NK-92 (cell line): ENCODE measurements around the gene VEGFC.

Experiments
- DNase-seq: peaks from one replicate; lab custom pipeline; 2025; ENCODE audit not compliant: unreplicated experiment; lab: John Stamatoyannopoulos, UW

VEGFC gene

DNA sequence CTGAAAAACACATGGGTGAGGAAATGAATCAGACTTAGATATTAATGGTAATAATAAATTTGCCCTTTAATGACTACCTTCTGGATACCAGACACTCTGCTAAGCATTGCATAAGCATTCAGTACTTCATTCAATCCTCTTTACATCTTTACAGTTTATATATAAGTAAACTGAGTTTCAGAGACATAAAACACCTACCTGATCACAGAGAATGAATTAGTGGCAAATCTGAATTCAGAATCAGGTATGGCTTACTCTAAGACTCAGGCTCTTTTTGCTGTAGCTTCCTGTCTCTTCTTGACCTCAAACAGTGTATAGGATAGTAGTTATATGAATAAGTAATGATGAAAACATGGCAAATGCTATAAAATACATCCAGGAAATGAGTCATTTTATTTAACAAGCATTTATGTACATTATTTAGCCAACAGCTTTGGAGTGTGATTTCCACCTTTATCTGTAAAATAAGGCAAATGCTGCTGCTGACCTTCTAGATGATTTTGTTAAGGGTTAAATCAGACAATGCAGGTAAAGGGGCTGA, 83.9 kb downstream of the VEGFC start:
- no peak for DNase-seq

DNA sequence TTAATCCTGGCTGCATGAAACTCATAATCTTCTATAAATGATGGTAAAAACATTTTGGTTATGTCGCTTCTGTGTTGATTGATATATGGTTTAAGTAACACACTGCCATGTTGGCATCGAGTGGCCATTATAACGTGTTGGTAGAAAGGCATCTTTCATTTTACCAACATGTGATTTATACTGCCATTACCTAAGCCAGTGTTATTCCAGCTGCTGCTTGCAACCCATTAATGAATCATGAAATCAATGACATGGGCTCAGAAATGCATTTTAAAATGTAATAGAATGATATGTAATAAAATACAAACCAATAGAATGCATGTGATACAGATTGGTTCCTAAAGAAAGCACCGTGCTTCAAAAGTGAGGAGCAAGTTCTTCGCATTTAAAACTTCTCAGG, 102.0 kb downstream of the VEGFC start:
- DNase-seq, result no peak

DNA sequence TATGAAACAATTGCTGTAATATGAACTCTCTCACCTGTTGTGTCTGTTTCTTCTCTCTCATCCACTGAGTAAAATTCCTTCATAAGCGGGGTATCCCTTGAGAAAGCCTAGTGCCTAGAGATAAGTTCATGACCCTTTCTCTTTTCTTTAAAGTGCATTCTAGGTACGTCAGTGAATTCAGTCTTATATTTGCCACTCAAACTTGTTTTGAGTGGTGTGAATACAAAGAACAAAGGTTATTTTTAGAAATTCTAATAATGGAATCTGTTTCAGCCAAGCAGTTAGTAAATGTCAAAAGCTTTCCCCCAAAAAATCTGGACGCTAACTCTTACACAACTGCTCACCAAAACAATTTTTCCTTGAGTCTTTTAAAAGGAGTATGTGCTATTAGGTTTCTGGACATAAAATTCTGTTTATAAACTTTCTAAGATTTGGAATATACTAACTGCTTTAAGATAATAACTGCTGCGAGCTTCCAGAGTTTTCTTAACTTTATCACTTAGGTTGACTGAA, 112.0 kb downstream of the VEGFC start:
- no peak for DNase-seq

DNA sequence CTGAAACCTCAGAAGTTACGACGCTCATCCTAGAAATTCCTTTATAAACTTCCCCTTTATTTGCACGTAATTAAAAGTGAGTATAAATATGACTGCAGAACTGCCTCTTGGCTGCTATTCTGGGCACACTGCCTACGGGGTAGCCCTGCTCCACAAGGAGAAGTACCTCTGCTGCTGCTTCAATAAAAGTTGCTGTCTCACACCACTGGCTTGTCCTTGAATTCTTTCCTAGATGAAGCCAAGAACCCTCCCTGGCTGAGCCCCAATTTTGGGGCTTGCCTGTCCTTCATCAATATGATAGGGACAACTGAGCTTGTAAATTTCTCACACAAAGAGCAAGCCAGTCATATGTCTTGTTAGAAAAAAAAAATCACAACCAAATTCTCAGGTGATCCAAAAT, 115.8 kb downstream of the VEGFC start:
- DNase-seq, result no peak

DNA sequence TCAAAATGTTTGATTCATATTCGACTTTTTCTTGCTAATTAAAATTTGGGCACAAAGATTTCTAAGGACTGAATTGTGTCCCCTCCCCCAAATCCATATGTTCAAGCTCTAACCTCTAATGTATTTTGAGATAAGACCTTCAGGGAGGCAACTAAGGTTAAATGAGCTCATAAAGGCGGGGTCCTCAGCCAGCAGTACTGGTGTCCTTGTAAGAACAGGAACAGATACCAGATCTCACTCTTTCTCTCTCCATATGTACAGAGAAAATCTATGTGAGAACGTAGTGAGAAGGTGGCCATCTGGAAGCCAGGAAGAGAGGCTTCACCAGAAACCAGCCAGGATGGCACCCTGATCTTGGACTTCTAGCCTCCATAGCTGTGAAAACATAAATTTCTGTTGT, 116.9 kb downstream of the VEGFC start:
- DNase-seq, result no peak

DNA sequence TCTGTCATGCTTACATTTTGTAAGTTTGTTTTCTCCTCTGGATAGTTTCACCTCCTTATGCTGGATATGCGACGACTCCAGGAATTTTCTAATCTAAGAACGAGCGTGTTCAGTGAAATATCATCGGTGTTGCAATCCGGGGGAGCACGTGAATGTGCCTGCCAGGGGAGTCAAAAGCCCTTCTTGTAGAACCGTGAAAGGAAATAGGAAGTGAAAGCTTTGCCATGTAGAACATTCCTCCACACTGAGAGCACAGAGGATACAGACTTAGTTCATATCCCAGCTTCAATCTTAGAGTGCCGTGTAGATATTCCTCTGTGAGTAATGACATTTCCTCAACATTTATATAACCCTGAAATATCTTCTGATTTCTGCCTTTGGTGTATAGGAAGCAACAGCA, 121.2 kb downstream of the VEGFC start:
- no peak for DNase-seq

DNA sequence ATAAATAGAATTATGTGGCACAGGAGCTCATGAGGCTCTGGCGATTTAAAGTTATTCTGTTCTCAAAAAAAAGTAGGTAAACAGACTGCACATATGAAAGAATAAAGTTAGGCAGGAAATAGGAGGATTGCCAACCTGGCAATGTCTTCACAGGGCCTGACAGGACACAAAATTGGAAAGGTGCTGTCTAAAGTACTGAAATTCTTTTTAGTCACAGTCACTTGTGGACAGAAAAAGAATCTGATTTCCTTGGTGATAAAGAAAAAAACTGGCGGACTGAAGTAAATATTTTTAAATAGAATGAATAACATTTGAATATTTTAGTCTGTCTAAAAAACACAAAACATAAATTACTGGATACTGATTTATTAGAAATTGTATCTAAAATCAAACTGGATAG, 124.4 kb downstream of the VEGFC start:
- no peak for DNase-seq

DNA sequence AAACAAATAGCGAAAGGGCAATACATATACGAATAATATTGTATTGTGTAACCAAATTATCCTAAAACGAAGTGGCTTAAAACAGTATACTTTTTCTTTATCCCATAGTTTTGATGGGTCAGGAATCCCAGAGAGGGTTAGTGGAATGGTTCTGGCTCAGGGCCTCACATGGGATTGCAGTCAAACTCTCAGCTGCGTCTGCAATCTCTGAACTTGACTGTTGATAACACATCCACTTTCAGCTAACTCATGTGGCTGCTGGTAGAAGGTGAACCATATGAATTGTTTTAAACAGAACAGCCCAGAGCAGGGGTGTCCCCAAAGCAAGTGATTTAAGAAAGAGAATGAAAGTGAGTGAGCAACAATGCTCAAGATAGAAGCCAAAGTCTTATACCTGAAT, 127.8 kb downstream of the VEGFC start:
- no peak for DNase-seq

DNA sequence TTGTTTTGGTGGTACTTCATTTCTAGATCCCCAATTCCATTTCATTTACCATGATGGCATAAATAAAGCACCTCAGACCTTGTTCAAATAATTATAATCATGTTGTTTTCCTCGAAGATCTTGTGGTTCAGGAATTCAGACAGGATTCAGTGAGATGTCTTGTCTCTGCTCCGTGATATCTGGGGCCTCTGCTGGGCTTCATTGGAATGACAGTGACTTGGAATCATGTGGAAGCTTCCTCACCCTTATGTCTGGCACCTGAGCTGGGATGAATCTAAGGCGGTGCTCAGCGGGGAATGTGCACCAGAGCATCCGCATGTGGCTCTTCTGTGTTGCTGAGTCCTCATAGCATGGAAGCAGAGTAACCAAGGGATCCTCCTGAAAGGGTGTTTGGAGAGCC, 132.2 kb downstream of the VEGFC start:
- no peak for DNase-seq

DNA sequence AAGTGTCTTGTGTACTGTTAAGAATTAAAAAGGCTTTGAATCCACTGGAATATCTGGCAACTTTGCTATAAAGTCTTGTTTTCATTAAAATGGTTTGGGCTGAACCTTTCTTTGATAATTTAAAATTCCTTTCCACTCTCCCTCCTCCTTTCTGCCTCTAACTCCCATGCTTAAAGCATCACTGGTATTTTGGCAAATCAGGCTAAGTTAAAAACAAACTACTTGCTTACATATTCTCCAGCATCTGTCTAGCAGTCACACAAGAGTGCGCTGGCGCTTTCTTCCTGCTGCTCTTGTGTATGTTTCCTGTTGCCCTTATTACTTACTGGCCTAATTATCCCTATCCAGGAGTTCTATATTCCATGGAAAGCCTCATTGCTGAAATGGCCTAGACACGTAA, 136.6 kb downstream of the VEGFC start:
- DNase-seq, result no peak

DNA sequence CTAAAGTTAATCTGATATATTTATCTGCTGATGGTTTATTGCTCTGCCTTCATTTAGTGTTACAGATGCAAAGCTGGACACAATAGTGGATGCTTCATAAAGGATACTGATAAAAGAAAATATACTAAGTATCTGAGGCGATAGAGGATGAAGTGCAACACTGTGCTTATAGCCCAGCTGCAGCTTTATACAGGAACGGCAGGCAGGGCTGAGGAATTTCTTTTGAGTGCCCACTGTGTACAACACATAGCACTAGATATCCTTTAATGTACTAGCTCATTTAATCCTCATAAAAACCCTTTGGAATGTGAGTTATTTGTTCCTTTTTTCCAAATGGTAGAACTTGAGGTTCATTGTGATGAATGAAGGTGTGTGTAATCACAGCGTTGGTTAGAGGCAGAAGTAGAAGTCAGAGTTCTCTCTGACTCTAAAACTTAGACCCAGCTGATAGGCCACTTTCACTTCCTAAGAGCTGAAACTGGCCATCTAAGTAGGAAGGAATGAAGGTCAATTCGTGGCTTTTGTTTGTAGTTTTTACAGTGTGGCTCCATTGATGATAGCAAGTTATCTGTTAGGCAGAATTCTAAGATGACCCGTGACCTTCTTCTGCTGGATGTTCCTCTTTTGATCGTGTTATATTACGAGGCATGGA, 138.0 kb downstream of the VEGFC start:
- DNase-seq, result no peak

DNA sequence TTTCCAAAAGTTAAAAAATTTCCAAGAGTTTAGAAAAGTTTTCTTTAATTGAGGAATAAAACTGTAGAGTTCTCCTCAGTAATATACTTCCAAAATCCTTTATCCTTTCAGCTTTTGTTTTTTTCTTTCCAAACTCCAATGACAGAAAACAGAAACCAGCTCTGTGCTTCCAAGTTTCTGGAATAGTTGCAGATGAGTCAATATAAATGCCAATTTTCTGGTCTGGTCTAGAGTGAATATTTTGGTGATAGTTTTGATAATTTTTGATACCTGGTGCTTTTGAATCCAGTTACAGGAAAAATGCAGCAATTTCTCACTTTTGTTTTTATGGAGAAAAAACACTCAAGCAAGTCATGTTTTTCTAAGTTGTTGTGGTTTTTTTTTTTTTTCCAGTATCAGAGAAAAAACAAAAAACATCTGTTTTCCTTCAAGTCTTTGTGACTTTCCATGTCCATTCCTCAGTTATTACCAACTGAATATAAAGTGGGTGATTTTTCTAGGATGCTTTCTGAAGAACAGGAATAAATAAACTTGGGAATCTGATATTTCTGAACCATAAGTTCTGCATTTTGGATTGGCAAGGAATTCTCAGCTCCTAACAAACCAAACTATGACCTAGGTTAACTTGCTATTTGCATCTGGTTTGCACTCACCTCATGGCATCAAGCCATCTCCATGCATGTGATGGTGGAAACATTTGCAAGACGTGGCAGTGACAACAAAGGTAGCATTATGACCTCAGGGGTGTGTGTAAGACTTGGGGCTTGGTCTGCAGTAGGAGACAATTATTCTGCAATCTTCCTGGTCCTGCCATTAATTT, 139.1 kb downstream of the VEGFC start:
- no peak for DNase-seq

DNA sequence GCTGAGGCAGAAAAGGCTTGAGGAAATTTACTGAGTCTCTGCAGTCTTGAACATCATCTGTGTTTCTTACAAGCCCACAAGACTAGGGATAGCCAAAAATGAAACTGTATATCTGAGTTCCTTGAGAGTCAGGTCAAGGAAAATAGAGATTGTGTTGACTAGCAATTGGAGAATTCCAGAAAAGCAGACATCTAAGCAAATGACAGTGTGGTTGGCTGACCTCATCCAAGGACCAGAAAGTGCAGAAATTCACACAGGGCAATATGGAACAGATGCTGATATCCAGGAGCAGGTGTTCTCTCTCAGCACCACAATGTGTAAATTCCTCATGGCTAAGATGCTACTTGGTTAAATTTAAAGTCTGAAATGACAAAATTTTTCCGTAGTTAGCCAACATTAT, 146.4 kb downstream of the VEGFC start:
- DNase-seq, result no peak

DNA sequence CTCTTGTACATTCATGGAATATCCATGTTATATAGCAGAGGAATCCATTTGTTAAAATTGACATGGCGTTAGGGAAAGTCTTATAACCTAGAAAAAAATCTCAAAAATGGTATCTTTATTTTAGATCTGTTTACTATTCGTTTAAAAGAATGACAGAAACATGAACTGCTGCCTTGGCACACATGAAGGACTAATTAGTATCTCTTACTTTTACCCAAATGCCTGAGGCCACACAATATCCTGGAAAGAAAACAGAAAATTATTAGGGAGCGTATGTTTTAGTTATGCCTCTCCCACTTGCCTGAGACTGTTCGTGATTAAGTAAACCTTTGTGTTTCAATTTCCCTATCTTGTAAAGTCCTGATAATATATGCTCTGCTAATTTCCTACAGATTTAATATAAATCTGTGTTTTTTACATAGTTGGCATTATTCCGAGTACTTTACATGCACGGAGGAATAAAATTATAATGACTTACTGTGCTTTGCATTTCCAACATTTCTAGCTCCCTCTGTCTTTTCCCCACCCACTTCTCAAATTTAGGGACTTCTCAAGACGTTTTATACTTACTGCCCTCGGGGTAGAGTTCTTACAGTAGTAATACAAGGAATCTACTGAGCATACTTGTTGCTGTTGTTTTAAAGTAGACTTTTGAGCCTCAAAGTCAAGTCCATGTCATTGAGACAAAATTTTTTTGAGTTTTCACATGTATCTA, 147.3 kb downstream of the VEGFC start:
- DNase-seq, result no peak

DNA sequence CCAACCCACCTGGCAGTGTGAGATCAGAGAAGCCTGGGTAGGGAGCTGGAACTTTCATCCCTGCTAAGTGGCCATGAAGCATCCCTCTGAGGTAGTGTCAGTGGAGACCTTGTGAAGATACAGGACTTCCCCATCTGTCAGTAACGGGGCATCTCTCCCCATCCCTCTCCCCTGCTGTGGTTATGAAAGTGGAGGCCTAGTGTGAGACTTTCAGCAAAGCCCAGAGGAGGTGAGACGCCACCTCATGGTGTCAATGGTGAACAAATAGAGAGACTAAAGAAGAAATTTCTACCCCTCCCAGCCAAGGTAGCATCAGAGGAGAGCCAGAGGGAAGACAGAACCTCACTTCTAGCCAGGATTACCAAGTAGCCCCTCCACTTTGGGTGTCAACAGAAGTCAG, 150.2 kb downstream of the VEGFC start:
- no peak for DNase-seq

DNA sequence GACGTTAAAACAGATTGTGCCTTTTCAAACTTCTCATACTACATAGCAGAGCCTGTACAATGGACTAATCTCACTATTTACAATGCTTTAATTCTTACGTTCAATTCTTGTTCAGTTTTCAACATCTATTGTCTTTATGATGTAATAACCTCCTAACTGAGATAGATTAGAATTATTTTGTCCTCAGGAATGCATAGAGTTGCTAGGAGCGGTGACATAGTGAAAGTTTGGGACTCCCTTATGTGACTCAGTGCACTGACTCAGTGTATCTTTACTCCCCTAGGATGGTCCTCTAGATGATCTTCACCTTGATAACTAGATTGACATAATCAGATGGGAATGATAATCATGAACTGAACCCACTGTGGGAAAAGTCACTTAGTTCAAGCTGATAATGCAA, 151.5 kb downstream of the VEGFC start:
- DNase-seq, result no peak

DNA sequence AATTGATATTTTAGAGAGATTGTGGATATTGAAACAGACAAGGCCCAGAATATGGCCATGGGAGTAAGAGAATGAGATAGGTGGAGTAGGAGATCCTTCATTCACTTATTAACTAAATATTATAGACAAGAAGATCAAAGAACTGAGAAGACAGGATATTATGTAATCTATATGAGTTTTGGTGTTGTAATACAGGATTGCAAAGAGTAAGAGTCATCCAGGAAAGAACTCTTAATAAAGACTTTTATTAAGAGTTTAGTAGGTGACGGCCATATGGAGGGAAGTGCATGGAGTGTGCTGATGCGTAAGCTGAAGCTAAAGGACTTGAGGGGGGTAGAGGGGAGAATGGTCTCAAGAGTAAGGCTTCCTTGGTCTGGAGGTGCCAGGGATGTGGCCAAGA, 153.7 kb downstream of the VEGFC start:
- DNase-seq, result no peak

DNA sequence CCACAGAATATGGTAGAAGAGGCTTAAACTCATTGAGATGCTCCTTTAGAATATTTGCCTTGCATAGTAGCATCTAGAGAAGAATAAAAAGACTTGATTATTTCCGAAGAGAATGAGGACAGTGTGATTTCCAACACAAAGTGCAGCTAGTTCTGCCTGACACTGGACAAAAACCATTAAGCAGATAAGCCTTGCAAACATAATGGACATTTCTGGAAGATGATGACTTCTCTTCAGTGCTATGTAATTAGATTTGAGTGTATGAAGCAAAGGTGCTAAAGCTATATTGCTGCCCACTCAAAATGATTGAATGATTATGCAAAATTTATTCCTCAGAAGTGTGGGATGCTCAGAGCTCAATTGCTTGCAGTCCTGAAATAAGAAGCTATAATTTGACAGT, 156.4 kb downstream of the VEGFC start:
- no peak for DNase-seq

DNA sequence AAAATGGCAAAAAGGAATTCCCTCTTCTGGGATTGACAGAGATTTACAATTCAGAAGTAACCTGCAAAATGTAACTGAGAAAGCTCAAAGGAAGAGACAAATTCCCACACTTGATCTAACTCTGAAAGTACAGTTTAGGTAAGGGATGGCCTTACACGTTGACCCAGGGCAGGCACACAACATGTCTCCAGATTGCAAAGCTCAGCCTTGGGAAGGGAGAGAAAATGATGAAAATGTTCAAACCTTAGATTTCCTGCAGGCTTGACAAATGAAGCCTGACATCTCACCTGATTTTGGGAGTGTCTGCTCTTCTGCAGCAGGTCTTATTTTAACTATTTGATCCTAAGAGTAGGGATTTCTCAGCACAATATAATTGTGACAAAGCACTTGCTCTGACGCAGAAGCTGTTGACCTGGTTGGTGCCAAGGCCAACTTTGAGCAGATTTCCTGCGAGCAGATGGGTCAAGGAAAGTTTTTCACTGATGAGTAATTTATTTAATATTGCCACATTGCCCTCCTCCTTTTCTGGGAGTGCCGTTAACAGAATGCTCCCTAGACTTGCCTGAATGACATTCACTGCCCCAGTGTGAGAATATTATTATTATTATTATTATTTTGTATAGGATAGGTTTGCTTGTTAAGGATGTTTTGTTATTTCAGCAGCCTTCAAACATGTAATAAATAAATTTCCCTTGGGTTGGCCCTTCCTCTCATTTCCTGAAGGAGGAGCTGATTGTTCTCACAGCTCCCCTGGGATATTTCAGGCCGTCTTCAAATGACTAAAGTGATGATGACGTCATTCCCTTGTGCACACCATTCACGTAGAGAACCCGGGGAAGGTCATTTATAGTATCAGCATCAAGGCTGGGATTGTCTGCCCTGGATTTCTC, 157.1 kb downstream of the VEGFC start:
- DNase-seq, result no peak
